ENCODE measurements around the gene CPE.
"Not testable (repeated sequence)": the region's sequence is repeated elsewhere in the genome, so short reads cannot be mapped to it uniquely, and the experiment has no call there.

CPE gene

DNA sequence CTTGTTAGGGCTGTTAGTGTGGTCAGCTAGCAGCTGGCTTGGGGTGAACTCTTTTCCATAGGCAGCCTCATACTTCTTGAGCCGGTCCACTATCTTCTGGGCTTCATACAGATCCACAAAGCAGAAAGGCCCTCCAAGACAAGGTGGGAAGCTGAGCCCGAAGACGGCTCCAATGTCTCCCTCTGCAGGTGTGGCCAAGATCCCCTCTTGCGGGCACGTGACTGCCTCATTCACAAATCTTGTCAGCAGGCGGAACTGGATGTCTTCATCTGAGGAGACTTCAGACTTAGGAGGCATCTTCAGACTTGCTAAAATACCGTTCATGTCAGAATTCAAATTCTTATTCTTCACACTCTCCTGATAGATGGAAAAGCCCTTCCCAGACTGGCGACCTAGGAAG, 25.3 kb downstream of the CPE start:
- no peak for DNase-seq (ENCODE audit: low spot score)

DNA sequence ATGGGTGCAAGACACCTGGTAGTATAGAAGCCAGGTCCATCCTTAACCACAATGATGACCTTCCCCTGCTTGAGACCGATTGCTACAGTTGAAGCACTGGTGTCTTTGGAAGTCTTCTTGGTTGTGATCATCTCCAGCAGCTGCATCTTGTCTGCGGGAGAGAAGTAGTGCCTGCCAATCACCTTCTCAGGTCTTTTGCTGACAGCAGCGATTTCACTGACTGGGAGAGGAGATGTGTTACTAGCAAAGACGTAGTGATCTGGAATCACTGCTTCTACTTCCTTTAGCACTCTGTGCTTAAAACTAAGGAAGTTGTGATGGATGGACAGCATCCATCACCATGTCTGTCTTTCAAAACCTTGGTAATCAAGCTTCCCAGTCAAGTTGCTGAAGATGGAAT, 25.9 kb downstream of the CPE start:
- DNase-seq (ENCODE audit: low spot score) = no peak

DNA sequence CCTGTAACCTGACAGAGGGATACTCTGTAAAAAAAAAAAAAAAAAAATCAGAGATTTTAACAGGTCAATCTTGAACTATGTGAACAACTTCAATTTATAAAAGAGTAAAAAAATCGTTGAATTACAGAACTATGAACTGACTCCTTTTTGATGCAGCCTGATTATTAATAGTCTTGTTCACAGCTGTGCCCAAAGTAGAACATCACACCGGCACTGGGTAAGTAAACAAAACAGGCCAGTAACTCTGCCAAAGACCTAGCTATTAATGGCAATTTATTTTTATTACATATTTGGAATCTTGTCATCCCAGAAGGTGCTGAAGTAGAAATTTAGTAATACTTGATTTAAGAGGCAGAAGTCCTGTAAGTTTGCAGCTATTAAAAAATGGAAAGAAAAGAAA, 31.4 kb downstream of the CPE start:
- no peak for DNase-seq (ENCODE audit: low spot score)

DNA sequence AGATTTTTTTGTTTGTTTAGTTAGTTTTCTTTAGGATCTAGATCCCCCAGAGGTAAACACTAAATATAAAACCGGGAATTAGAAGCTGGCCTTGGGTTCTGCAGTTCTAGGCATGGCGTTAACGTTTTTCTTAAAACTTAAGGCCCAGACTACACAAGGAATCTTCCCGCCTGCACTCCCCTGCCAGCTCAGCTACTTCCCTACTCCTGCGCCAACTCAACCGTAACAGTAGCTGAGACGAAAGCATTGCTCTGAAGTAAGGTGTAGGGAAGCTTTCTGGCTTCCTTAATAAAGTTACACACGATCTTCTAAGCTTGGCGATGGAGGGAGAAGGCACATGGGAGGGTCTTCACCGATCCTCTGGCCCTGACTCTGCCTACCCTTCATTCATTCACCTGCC, 37.1 kb downstream of the CPE start:
- DNase-seq (ENCODE audit: low spot score) = no peak

DNA sequence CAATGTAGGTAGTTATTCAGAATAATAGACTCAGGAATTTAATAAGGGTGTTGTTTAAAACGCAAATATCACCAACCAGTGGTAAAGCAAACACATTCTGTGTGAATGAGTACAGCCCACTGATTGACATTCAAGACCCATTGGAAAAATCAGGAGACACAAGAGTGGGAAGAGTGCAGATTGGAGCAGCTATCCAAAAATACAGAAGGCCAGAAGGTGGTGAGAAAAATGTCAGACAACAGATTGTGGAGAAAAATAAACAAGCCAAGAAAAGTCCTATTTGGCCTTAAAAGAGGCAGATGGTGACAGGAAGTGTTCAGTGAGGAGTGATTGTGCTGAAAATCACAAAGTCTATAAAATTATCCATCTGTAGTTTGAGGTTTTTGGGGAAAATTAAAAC, 39.3 kb downstream of the CPE start:
- no peak for DNase-seq (ENCODE audit: low spot score)

DNA sequence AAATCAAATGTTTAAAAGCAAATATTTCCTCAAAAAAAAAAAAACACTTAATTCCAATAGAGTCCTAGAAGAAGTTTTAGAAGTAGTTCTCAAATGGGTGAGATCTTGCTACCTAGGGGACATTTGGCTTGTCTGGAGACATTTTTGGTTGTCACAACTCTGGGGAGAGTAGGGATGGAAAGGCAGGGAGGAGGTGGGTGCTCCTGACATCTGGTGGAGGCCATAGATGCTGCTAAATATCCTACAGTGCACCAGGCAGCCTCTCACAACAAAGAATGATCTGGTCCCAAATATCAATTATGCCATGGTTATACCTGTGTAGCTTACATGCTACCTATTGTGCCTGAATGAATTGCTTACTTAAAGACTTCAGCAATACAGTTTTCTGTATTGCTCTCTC, 46.8 kb downstream of the CPE start:
- DNase-seq (ENCODE audit: low spot score) = no peak

DNA sequence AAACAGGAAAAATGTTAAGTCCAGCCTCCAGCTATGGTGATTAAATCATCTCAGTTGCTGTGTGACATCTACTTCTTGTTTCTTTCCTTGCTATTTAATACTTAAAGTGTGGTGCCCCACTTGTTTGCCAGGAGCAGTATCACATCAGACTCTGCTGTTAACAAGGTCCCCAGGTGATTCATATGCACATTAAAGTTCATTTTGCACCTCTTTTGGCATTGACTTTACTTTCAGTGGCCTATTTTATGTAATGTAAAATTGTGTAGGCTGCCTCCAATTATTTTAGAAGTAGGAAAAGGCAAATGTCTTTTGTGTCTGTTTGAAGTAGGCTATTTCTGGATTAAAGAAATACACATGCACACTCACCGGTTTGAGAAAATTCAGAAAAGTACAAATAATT, 47.5 kb downstream of the CPE start:
- DNase-seq (ENCODE audit: low spot score) = no peak

DNA sequence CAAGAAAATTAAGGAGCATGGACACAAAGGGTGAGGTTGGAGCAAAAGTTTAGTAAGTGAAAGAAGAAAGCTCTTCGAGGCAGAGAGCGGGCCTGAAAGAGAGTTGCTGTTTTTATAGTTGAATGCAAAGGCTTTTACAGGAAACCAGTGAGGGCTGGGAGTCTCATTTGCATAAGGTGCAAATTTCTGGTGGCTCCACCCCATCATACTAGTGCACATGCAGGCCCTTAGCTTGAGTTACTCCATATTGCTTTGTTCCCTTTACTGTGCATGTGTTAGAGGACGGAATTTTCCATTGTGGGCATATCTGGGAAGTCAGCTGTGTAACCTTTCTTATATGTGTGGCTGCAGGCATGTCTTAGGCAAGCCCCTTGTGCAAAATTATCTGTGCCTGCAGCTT, 48.0 kb downstream of the CPE start:
- no peak for DNase-seq (ENCODE audit: low spot score)

DNA sequence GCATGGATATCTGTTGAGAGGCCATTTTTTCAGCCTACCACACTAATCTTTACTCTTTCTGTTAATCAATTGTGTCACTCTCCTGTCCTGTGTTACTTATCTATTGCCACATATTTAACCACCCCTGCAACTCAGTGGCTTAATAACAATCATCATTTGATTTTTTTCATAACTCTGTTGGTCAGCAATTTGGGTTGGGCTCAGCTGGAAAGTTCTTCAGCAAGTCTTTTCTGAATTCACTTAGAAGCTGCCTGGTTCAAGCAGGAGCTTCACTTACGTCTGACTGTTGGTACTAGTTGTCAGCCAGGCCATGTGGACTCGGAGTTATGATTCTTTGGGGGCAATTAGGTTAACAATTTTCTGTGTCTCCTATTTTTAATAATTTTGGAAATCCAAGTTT, 50.1 kb downstream of the CPE start:
- DNase-seq (ENCODE audit: low spot score) = no peak

DNA sequence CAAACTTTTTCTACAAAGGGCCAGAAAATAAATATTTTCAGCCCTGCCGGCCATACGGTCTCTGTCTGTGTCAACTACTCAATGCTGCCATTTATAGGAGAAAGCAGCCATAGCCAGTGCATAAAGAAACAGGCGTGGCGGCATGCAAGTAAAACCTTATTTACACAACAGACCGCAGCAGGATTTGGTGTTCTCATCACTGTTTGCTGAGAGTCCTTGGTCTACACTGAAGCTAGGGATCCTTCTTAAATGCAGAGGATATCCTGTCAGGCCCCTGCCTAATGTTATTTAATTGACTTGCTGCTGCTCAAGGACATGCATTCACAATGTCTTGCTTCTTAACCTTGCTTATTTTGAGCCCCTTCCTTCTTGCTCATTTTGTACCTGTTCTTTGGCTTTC, 54.7 kb downstream of the CPE start:
- DNase-seq (ENCODE audit: low spot score) = no peak

DNA sequence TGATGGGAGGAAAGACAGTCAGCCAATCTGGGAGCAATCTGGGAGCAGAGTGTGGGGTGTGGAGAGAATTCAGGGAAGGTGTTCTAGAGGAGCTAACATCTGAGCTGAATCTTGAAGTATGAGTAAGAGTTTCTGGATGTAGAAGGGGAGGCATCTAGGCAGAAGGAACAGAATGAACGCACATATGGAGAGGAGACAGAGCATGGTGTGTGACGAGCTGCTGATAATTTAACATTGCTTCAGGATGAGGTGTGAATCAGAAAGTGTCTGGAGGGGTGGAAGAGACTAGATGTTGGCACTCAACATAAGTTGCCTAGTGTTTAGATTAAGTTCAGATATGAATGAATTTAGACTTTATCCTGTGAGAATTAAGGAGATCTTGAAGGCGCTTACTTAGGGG, 58.9 kb downstream of the CPE start:
- DNase-seq (ENCODE audit: low spot score) = no peak

DNA sequence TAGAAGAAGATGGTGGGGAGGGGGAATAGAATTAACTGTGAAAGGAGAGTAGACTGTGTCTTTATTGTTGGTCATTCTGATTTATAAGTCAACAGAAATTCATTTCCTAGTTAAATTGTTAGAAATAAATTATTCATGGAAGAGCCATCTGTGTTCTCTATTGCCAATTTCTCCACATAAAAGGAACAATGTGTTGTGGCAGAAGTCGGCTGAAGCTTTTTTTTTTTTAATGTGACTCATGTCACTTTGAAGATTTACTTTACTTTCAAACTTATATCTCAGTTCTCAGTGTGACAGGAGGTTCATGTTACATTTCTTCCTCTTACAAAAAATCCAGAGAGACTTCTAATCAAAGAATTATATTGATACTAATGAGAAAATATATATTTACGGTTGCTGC, 60.5 kb downstream of the CPE start:
- no peak for DNase-seq (ENCODE audit: low spot score)

DNA sequence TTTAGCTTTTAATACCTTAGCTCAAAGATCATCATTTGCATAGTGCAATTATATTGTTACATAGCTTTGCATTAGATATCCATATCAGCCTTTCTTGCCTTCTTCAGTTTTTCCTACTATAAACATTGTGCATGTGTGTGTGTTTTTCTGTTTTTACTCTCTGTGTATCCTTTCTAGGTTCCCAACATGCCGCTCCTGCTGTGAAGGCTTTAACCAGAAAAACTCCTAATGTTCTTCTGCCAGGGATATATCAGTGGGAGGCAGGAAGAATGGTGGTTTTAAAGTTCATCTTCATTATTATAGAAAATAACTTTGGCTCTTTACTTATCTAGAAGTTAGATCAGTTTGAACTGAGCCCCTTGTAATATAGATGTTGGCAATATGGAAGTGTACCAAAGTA, 61.2 kb downstream of the CPE start:
- DNase-seq (ENCODE audit: low spot score) = no peak

DNA sequence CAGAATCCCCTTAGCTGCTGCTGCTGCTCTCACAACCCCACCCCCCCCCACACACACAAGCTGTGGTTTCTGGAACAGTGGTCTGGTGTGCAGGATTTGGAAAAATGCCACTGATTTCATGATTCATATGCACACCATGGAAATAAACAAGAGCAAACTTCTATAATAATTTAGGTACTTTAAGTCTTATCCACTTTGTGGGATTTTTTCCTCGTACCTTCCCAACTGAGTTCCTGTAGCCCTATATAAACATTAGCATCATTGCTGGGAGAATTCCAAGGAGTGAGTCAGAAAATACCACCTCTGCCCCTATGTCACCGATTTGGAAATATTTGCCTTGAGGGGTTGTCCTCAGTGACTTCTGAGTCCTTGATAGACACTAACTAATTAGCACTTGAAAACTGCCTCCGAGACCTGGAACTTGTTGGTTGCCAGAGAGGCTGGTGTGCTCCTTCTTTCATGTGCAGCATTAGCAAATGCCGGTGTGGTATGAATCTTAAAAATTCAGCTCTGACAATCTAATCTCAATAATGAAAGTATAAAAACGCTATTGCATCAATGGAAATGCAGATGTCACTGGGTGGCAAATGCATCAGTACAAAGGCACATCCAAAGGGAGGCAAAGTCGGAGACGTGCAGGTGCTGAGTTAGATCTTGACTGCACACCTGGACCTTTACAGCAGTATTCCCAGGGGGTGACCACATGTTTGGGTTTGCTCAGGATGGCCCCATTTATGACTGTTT, 61.8 kb downstream of the CPE start:
- no peak for DNase-seq (ENCODE audit: low spot score)

DNA sequence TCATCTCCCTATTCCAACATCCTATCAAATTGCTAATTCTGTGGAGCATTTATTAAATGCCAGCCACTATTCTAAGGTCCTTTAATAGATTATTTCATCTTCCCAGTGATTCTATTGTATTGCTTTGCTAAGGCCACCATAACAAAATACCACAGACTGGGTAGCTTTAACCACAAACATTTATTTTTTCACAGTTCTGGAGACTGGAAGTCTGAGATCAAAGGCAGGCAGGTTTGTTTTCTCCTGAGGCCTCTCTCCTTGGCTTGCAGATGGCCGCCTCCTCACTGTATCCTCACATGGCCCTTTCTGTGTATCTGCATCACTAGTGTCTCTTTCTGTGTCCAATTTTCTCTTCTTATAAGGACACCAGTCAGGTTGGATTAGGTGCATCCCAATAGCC, 64.5 kb downstream of the CPE start:
- DNase-seq (ENCODE audit: low spot score) = no peak

DNA sequence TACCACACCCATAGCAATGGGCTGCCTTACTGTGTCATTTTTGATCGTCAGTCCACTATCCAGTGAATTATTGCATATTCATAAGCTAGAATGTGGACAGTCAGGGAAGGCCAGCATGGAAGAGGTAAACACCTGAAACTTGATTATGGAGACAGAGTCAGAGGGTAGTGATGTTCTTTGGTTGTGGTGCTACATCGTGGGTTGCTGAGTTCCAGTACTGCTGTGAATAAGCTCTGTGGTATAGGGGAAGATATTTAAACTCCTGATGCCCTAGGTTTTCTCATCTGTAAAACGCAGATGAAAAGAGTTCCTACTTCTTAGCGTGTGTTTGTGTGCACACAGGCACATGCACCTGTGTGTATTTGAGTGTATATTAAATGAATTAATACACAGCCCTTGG, 69.9 kb downstream of the CPE start:
- no peak for DNase-seq (ENCODE audit: low spot score)

DNA sequence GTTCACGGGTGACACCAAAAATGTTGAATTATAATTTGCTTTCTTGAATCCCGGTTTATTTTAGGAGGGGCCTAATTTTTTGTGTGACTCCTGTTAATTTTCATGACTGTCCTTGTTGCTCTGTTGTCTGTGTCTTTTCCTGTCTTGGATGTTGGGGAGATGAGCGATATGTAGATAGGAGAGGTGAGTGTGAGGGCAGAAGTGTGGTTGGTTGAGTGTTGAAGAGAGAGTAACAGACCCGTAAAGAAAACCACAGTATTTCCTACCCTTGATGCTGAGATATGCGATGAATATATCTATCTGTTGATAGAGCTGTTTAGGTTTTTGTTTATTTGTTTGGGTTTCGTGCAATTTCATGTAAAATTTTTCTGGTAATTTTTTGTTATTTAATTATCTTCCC, 70.5 kb downstream of the CPE start:
- no peak for DNase-seq (ENCODE audit: low spot score)

DNA sequence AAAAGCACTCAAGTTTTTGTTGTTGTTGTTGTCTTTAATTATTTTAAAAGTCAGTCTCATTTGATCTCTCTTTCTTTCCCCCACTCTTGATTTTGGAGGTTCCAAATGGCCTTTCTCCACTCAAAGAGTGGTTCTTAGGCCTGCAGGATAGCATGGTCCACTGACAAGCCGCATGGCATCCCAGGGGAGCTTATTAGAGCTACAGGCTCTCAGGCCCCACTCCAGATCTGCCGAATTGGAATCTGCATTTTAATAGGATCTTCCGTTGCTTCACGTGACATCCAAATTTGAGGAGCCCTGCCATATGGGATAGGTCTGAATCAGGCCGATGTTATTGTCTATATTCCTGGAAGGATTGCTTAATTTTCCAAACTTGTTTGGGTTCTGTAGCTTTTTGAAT, 72.1 kb downstream of the CPE start:
- DNase-seq (ENCODE audit: low spot score) = no peak

DNA sequence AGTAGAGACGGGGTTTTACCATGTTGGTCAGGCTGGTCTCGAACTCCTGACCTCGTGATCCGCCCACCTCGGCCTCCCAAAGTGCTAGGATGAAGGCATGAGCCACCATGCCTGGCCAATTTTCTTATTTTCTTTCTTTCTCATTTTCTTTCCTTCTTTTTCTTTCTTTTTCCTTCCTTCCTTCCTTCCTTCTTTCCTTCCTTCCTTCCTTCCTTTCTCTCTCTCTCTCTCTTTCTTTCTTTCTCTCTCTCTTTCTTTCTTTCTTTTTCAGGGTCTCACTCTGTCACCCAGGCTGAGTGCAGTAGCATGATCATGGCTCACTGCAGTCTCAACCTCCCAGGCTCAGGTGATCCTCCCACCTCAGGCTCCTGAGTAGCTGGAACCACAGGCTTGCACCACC, 74.3 kb downstream of the CPE start:
- not testable (repeated sequence) for DNase-seq (ENCODE audit: low spot score)

DNA sequence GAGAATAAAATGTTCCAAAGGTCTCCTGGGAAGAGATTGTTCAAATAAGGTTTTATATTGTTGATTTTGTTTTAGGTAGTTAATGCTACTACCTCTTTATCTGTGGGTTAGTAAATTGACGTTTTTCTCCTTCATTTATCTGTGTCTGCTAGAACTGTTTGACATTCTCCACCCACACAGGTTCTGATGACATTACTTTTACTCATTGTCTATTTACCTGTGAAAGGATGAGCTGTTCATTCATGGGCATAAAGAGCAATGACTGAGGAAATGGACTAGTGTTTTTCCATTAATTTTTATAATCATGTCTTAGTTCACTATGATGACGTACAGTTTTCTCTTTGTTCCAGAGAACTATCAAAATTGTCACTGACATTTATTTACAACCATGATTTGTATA, 75.6 kb downstream of the CPE start:
- DNase-seq (ENCODE audit: low spot score) = no peak

DNA sequence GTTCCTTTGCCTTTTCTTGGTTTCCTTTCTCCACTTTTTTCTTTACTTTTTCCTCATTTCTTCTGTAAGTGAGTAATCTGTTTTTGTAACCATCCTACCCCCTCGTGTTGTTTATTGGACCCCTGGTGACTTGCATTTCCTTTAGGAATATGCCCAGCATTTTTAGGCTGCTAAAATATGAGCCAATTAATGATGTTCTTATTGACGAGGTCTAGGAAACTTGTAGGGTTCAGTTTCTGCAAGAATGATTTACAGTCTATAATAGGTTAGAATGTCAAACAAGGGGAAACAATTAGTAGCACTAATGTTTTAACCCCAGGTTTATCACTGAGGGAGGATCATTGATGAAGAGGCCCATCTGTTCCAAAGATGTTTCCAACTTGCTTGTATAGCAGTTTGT, 79.0 kb downstream of the CPE start:
- no peak for DNase-seq (ENCODE audit: low spot score)

DNA sequence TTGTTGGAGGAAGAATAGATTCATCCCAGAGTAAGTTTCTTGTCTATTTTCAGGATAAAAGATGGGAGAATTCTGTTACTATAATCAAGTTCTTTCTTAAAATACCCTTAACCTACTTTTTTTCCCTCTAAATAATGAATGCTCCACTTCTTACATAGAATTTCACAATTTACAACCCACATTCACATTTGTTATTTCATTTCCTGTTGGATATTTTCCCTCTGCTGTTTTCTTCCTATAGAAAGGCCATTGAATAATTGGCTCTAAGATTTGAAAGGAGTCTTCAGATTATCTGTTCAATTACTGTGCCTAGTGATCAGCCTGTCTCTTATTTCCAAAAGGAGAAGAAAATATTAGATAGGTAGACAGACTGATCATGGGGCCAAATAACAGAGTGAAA, 79.7 kb downstream of the CPE start:
- DNase-seq (ENCODE audit: low spot score) = no peak

DNA sequence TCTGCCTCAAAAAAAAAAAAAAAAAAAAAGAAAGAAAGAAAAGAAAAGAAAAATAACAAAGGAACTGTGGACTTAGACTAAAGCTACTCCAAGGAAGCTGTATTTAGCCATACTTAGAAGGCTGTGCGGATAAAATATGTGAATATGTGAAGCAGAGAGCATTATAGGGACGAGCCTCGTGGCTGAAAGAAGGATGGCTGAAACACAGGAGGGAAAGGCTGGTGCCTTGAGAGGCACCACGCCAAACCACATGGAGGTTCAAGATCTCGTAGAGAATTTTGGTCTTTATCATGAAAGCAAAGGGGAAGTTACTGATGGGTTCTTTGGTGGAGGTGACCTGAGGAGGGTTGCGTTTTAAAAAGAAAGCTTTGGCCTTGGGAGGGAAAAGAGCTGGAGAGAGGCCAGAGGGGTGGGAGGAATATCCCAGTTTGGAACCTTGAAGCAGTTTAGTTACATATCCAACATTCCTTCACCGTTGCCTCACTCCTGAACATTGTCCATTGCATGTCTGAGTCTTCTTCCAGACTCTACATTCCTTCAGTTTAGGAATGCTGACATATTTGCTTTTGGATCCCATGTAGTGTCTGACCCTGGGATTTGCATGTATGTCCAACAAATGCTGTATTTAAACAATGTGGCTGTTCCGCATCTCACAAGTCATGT, 82.5 kb downstream of the CPE start:
- DNase-seq (ENCODE audit: low spot score) = no peak

DNA sequence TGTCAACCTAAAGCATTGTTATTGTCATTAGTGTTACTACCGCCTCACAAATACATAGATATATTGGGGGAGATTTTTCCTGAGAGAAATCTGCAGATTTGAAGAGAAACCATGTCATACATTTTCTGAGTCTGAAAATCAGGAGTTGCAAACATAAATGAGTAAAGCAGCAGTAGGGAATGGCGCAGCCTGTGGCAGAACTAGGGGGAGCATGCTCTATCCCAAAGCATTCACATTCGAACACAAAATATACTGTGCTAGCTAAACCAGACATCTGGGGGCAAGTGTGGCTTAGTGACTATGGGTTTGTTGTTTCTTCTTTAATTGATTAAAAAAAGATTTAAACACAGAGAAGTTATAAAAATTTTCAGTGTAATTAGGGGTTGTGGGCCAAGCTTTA, 83.2 kb downstream of the CPE start:
- DNase-seq (ENCODE audit: low spot score) = no peak
